PC-9 (cell line): ENCODE results near the gene EIF4G3. TPM values are rescaled to one million over a fixed set of nuclear protein-coding genes. Genes with fewer than 3 reads are reported as not detected.

Source experiments
- BruUV-seq: library from RNA; stranded (reverse); fragments of 400-500 nt; replicated peaks from 2 replicates; lab custom pipeline; 2021; lab: Mats Ljungman, UMichigan
- CTCF ChIA-PET: fragments of 300-600 bp; sonication (Branson Sonifier 250); formaldehyde crosslinking; loops from one replicate; lab custom pipeline; 2022; ENCODE audit warnings: antibody characterized with exemption; lab: Charles Lee
- POLR2A ChIA-PET: fragments of 300-600 bp; sonication (Branson Sonifier 250); formaldehyde crosslinking; loops from one replicate; lab custom pipeline; 2022; ENCODE audit warnings: antibody characterized with exemption; ENCODE audit not compliant: unreplicated experiment; lab: Charles Lee
- DNase-seq, 2 experiments: peaks; one replicate each; pipeline versions ENCODE4 v3.0.0 to v3.0.0-alpha.2; 2015 to 2022; ENCODE audit warnings: mixed read lengths in 1 of 2
- H2AFZ ChIP-seq: fragments of 200-600 bp; sonication (generic); 2 replicates; pipeline ENCODE4 v1.8.1; 2017; ENCODE audit warnings: antibody characterized with exemption
- H3F3A ChIP-seq: fragments of 200-600 bp; sonication (generic); 2 replicates; pipeline ENCODE4 v1.8.1; 2017; ENCODE audit warnings: antibody characterized with exemption, mild to moderate bottlenecking, low read depth; ENCODE audit not compliant: insufficient read depth
- H3K27ac ChIP-seq: fragments of 200-600 bp; sonication (generic); 2 replicates; pipeline ENCODE4 v1.6.1; 2016; ENCODE audit warnings: mixed run types
- H3K27me3 ChIP-seq: fragments of 200-600 bp; sonication (generic); 2 replicates; pipeline ENCODE4 v1.6.1; 2016; ENCODE audit warnings: low read depth, mixed run types; ENCODE audit not compliant: insufficient read depth
- H3K36me3 ChIP-seq: fragments of 200-600 bp; sonication (generic); 2 replicates; pipeline ENCODE4 v1.6.1; 2016; ENCODE audit warnings: low read depth, mixed run types
- H3K4me1 ChIP-seq: fragments of 200-600 bp; sonication (generic); replicated peaks from 2 replicates; pipeline ENCODE4 v1.6.1; 2016; ENCODE audit warnings: mixed run types; ENCODE audit not compliant: insufficient read depth
- H3K4me2 ChIP-seq: fragments of 200-600 bp; sonication (generic); 2 replicates; pipeline ENCODE4 v1.6.1; 2017; ENCODE audit warnings: mixed run types
- H3K4me3 ChIP-seq: fragments of 200-600 bp; sonication (generic); 2 replicates; pipeline ENCODE4 v1.6.1; 2016; ENCODE audit warnings: mixed run types
- H3K79me2 ChIP-seq: fragments of 200-600 bp; sonication (generic); 2 replicates; pipeline ENCODE4 v1.6.1; 2017; ENCODE audit warnings: low read depth, mixed run types
- H3K9me2 ChIP-seq: fragments of 200-600 bp; sonication (generic); 2 replicates; pipeline ENCODE4 v1.8.1; 2017; ENCODE audit warnings: mild to moderate bottlenecking; ENCODE audit not compliant: insufficient read depth
- H3K9me3 ChIP-seq: fragments of 200-600 bp; sonication (generic); 2 replicates; pipeline ENCODE4 v1.8.1; 2016; ENCODE audit warnings: low read depth; ENCODE audit not compliant: insufficient read depth
- H4K20me1 ChIP-seq: fragments of 200-600 bp; sonication (generic); 2 replicates; pipeline ENCODE4 v1.8.1; 2017; ENCODE audit not compliant: insufficient read depth
- CTCF ChIP-seq: fragments of 200-600 bp; sonication (generic); conservative IDR thresholded peaks from 2 replicates; pipeline ENCODE4 v1.6.1; 2017; ENCODE audit warnings: mixed run types, antibody characterized with exemption, mild to moderate bottlenecking, moderate library complexity
- EZH2 ChIP-seq: fragments of 200-600 bp; sonication (generic); IDR thresholded peaks from 2 replicates; pipeline ENCODE4 v1.8.0; 2017; ENCODE audit warnings: antibody characterized with exemption, low read depth
- intact Hi-C: fragments of 100-400 bp; cut with micrococcal nuclease; formaldehyde crosslinking; loops from one replicate; pipeline ENCODE4 v1.10.0; 2022; ENCODE audit not compliant: unreplicated experiment
- total RNA-seq: library from RNA; stranded (reverse); gene quantifications from 2 replicates; pipeline ENCODE4 v1.2.3, GENCODE V29; 2021

EIF4G3 gene
- total RNA-seq, 1 experiment from 2014 or later = 63.2 TPM

DNA sequence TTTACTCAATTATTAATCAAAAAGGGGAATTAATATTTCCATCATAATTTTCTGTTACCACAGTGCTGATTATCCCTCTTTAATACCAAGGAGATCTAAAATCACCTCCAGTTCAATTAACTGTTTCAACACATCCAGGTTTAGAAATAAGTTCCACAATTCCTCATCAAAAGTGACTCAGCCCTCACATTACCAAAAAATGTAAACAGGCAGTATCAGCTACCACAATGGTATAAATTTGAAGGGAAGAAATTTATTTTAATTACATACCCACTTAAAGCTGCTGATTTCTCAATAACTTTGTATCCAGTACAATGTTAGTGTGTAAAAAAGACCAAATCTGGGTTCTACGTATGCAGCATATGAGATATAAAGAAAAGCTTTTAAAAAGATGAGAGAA, 51.9 kb downstream of the EIF4G3 start:
- TF ChIP-seq EZH2 (no peak), CTCF (no peak)
- H3K4me3 ChIP-seq = no peak overlapping the region
- H3K4me1 ChIP-seq = no peaks in the 10 kb centered on the region
- intact Hi-C loops = no loop called here
- H2AFZ ChIP-seq = no peak overlapping the region
- H3K79me2 ChIP-seq = peaks cover 4% of the 10 kb centered on the region; the same call in 1 of the 2 replicates
- POLR2A ChIA-PET = no interaction called here
- no peaks in the 10 kb centered on the region for H3K9me3 ChIP-seq
- BruUV-seq = no TSS peak
- H3K36me3 ChIP-seq = no peaks in the 10 kb centered on the region; the same call in 1 of the 2 replicates
- CTCF ChIA-PET = no interaction called here
- no peak for DNase-seq
- peaks cover 3% of the 10 kb centered on the region; the same call in 1 of the 2 replicates for H4K20me1 ChIP-seq
- no peak overlapping the region for H3K27ac ChIP-seq
- no peak overlapping the region for H3K4me2 ChIP-seq
- no peaks in the 10 kb centered on the region for H3K9me2 ChIP-seq
- H3F3A ChIP-seq = no peaks in the 10 kb centered on the region
- no peaks in the 10 kb centered on the region for H3K27me3 ChIP-seq

- Histone ChIP-seq H3K4me2 (no peak overlapping the region), H3K36me3 (no peaks in the 10 kb centered on the region; the same call in 1 of the 2 replicates), H3K4me1 (no peaks in the 10 kb centered on the region), H3K9me3 (no peaks in the 10 kb centered on the region), H3K27ac (no peak overlapping the region), H3F3A (no peaks in the 10 kb centered on the region), H2AFZ (no peak overlapping the region), H3K4me3 (no peak overlapping the region), H3K79me2 (peaks cover 8% of the 10 kb centered on the region; the same call in 1 of the 2 replicates), H4K20me1 (peaks cover 3% of the 10 kb centered on the region; the same call in 1 of the 2 replicates), H3K27me3 (no peaks in the 10 kb centered on the region), H3K9me2 (no peaks in the 10 kb centered on the region)
- CTCF ChIA-PET = no interaction called here
- no peak for DNase-seq
- TF ChIP-seq EZH2 (no peak), CTCF (no peak)
- BruUV-seq = no TSS peak
- intact Hi-C loops = no loop called here
- POLR2A ChIA-PET = no interaction called here
Observed at GRCh38 chr1:21123287-21123948, 53.3 kb downstream of the EIF4G3 start.

GRCh38 chr1:21121764-21122471, 54.8 kb downstream of the EIF4G3 start:
- Histone ChIP-seq H3F3A (no peaks in the 10 kb centered on the region), H3K27me3 (no peaks in the 10 kb centered on the region), H3K79me2 (peaks cover 8% of the 10 kb centered on the region; the same call in 1 of the 2 replicates), H3K9me3 (no peaks in the 10 kb centered on the region), H3K27ac (no peak overlapping the region), H3K4me3 (no peak overlapping the region), H4K20me1 (peaks cover 3% of the 10 kb centered on the region; the same call in 1 of the 2 replicates), H3K4me2 (no peak overlapping the region), H3K4me1 (no peaks in the 10 kb centered on the region), H3K9me2 (no peaks in the 10 kb centered on the region), H3K36me3 (no peaks in the 10 kb centered on the region; the same call in 1 of the 2 replicates), H2AFZ (no peak overlapping the region)
- ChIA-PET POLR2A (no interaction called here), CTCF (interaction anchor here (0.5 kb wide), 1 partner anchor 38 kb away, joined by 5 read pairs; no protein-coding TSS in a partner anchor)
- no peak for DNase-seq
- intact Hi-C loops = no loop called here
- no peak for TF ChIP-seq EZH2
- BruUV-seq = no TSS peak
